Dermis microvascular lymphatic vessel endothelial cell (primary cell): ENCODE data around the gene EPHA3. TPM values are rescaled to one million over a fixed set of nuclear protein-coding genes. Genes with fewer than 3 reads are reported as not detected.

Experiments
- DNase-seq, 2 donors: peaks; one replicate each; pipeline versions ENCODE4 v3.0.0 to v3.0.0-alpha.2; 2010; ENCODE audit warnings: low read depth in 2 of 2
- total RNA-seq: library from RNA; depleted of rRNA; stranded (reverse); fragments of >200 nt; gene quantifications from 2 replicates; pipeline ENCODE4 v1.2.1, GENCODE V29; 2014

EPHA3 gene
- total RNA-seq, 1 donor from 2014 or later: not detected

- no peak for DNase-seq
Measured at GRCh38 chr3:89446593-89446992, 339.2 kb downstream of the EPHA3 start.

GRCh38 chr3:89447243-89447642 is 339.8 kb downstream of the EPHA3 start:
- DNase-seq: no peak

- no peak for DNase-seq
Measured at GRCh38 chr3:89449086-89449485, 341.7 kb downstream of the EPHA3 start.

DNA sequence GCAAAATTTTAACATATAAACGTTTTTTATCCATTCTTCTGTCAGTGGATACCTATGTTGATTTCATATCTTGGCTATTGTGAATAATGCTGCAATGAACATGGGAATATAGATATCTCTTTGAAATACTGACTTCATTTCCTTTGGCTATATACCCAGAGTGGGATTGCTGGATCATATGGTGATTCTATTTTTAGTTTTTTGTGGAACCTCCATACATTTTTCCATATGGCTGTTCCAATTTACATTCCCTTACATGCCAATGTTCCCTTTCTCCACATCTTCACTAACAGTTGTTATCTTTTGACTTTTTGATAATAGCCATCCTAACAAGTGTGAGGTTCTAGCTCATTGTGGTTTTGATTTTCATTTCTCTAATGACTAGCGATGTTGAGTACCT is 344.6 kb downstream of the EPHA3 start:
- DNase-seq: no peak

GRCh38 chr3:89455240-89455639 is 347.8 kb downstream of the EPHA3 start:
- DNase-seq: no peak

DNA sequence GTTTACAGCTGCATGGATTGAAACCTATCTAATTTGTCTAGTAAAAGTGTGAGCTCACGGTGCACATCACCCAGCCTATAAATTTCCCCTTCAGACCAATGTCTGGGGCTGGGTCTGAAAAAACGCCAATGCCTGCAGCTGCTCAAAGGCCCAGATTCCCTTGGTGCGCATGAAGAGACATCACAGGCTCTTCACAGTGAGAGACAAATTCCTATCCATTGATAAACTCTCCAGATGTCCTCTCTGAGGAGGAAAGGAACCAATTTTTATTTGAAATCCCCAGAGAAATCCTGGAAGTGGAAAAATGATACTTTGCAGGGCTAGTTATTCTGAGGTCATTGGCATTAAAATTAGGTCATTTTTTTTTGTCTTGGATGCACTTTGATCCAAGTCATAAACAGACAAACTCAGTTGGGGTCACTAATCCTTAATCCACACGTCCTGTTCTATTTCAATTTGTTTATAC is 360.5 kb downstream of the EPHA3 start:
- DNase-seq: no peak

DNA sequence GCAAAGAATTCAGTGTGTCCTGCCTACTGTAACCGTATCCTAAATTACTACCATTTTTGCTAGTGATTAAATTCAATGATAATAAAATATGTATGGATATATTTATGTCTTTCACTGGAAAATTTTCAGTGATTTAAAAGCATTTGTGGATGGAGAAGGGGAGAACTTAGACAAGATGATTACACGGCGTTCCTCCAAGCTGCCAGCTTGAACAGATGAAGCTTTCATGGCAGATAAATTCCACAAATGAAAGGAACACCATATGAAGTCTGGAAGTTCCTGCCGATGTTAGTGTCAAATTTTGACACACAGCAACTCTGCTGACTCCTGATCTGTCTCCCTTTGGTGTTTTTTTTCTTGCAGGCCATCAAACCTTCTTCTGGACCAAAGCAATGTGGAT is 364.7 kb downstream of the EPHA3 start:
- no peak for DNase-seq

GRCh38 chr3:89474333-89475130 is 367.1 kb downstream of the EPHA3 start:
- no peak for DNase-seq

DNA sequence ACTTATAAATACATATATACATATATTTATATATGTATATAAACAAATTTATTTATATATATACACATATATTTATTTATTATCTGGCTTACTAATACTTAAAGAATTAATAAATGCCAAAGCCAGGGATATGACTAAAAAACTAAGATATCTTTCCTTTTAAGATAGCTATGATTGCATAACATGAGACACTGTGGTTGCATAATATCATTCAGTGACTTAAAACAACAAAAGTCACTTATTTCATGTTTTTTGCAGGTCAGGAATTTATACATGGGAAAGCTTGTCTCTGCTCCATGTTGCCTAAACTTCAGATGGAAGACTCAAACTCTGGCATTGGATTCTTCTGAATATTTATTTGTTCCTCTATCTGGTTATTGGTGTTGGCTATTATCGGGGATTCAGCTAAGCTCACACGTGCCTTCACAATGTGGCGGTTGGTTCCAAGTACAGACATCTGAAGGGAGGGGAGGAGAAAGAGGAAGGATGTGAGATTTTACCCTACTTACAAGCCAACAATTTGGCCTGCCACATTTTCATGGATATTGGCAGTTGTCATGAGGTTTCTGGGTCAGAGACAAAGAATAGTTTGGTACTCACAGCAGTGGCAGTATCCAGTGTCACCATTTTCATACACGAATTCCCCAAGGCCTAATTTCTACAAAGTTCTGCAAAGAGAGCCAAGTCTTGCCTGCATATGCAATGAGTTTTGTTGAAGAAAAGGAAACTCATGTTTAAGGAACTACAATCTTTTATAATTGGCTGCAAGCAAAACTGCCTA is 381.6 kb downstream of the EPHA3 start:
- no peak for DNase-seq

- DNase-seq: no peak
Measured at GRCh38 chr3:89490129-89490528, 382.7 kb downstream of the EPHA3 start.

GRCh38 chr3:89494734-89495133 is 387.3 kb downstream of the EPHA3 start:
- DNase-seq: no peak

DNA sequence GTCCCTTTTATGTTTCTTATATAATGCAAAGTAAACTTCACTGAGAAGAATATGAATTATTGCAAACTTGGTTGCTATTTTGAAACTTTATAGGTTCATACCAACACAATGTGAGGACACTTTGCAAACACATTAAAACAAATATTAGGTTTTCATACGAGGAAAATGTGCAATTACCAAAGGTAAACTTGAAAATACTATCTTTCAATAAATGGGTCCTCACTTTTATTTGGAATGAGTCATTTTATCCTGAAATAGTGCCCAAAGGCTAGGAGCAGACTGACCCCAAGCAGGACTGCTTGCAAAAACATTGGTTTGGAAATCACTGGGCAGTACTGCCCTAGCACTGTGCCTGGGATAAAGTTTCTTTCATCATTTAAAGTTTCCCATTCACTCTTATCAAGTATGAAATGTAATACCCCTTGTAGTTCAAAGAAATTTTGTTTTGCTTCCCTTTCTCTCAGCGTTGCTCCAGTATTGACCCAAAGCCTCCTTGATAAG is 396.5 kb downstream of the EPHA3 start:
- DNase-seq: no peak

GRCh38 chr3:89504432-89504831 is 397.0 kb downstream of the EPHA3 start:
- DNase-seq: no peak

GRCh38 chr3:89506462-89507103 is 399.2 kb downstream of the EPHA3 start:
- DNase-seq: no peak

- no peak for DNase-seq
Measured at GRCh38 chr3:89521328-89521727, 413.9 kb downstream of the EPHA3 start.

DNA sequence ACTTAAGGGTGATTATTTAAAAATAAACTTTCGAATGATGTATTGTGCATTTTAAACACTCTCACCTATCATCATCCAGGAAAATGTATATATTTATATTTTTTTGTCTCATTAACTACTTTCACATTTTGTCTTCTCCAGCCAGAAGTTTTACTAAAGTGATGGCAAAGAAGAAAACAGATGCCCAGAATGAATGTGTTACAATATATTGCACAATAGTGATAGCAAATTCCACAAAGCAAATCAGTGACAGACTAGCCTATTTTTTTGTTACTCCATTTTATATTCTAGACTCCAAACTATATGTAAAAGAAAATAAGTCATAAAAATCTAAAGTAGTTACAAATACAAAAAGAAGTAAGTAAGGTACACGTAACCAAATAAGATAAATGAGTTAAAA is 414.7 kb downstream of the EPHA3 start:
- no peak for DNase-seq

- DNase-seq: no peak
Measured at GRCh38 chr3:89525609-89526008, 418.2 kb downstream of the EPHA3 start.

DNA sequence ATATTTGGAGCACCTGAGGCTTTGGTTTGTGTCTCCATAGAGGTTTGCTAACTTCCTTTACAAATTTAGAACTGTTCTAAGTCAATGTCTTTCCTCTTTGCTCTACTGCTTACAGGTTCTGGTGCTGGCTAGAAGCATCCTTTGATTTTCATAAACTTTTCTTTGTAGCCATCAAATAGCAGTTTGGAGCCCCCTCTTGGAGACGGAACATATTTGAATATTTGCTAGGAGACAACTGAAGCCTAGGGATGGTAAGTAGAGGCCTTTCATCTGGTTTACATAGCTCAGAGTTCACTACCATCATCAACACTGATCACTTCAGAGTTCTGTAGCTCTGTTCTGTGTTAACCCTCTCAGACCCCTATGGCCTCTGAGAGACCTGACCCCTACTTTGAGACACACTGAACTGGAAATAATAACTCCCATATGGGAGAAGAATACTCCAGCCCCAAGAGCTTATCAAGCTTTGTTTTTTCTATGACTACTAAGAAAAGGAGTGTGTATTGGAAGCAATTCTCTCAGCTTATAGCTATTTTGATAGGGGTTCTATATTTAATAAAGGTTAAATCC is 420.4 kb downstream of the EPHA3 start:
- DNase-seq: no peak
